ENCODE results near the gene LAMA2.
A peak's percentile ranks its signal among the peaks of the same experiment; 100 is the strongest.

- TF ChIP-seq POLR2AphosphoS5 (IDR thresholded peaks at IDR 0.05) (peak in 2 of 3 donors; percentile 5 to 26), CTCF (IDR thresholded peaks at IDR 0.05) (peak in 2 of 3 donors; percentile 55 to 71), POLR2A (IDR thresholded peaks at IDR 0.05) (no peak)
Measured at GRCh38 chr6:129498950-129499842, 616.3 kb downstream of the LAMA2 start.

Measured in breast epithelium (tissue), 3 donors.